Measurements from ENCODE around the gene NAGK. TPM values are rescaled to one million over a fixed set of nuclear protein-coding genes. Genes with fewer than 3 reads are reported as not detected.
"Not testable (repeated sequence)": the region's sequence is repeated elsewhere in the genome, so short reads cannot be mapped to it uniquely, and the experiment has no call there.

Gene NAGK
- polyA plus RNA-seq, 2 of the 4 experiments (the other 2 are of a cell fraction): 42.2 to 119 TPM

DNA sequence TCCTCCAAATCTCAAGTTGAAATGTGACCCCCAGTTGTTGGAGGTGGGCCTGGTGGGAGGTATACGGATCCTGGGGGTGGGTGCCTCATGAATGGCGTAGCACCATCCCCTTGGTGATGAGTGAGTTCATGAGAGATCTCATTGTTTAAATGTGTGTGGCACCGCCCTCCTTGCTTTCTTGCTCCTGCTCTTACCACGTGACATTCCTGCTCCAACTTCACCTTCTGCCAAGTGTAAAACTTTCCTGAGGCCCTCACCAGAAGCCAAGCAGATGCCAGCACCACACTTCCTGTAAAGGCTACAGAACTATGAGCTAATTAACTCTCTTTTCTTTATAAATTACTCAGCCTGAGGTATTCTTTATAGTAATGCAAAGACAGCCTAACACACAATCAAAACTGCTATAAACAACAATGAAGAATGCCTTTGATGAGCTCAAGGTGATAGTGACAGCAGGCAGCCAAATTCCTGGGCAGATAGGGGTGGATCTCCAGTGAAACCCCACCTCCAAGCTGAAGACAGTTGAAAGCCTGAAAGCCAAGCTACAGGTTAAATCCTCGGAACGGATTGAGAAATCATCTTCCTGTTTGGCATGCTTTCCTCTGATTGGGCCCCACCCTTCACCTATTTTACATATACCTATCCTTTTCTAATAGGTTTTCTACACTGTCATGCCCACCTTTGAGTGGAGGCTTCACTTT is 34.7 kb downstream of the NAGK start:
- no peak for DNase-seq (ENCODE audit: low read depth in 1 of 2, low spot score in 1 of 2)

DNA sequence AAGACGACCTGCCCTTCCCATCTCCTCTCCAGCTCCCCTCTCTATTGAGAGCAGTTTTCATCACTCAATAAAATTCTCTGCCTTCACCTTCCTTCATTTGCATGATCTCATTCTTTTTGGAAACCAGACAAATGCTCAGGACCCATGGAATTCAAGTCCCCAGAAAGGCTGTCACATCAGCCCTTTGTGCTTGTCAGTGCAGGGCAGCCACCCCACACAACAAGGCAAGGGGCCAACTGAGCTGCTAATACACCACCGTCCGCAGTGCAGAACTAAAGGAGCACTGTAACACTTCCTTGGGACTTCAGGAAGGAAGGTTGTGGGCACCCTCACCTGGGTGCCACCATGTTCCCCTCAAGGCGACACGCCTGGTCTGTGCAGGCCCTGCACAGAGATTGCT is 35.4 kb downstream of the NAGK start:
- ChIA-PET CTCF (interaction anchor here (0.8 to 2.5 kb wide), 2 partner anchors 11 to 87 kb away, joined by 3 to 11 read pairs; no protein-coding TSS in a partner anchor), POLR2A (interaction anchor here (0.6 kb wide), 1 partner anchor 36 kb away, joined by 3 read pairs; the partner anchor contains the start of gene NAGK)
- 57% methylated on average over 5 of the region's 5 CpGs for WGBS (ENCODE audit: missing lambda C conversion rate)
- Histone ChIP-seq H3K4me2 (no peak overlapping the region), H3K9me3 (peaks cover 13% of the 10 kb centered on the region; the same call in 2 of the 3 replicates), H3K4me1 (no peaks in the 10 kb centered on the region), H3K4me3 (no peak overlapping the region), H3K27ac (no peak overlapping the region)
- DNase-seq (ENCODE audit: low read depth in 1 of 2, low spot score in 1 of 2) (no peak), ATAC-seq (no peak), FAIRE-seq (no peak)
- TF ChIP-seq, protein P1, sequence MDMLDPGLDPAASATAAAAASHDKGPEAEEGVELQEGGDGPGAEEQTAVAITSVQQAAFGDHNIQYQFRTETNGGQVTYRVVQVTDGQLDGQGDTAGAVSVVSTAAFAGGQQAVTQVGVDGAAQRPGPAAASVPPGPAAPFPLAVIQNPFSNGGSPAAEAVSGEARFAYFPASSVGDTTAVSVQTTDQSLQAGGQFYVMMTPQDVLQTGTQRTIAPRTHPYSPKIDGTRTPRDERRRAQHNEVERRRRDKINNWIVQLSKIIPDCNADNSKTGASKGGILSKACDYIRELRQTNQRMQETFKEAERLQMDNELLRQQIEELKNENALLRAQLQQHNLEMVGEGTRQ (IDR thresholded peaks at IDR 0.05): no peak
- TF ChIP-seq FOSB (CRISPR knock-in tag; IDR thresholded peaks at IDR 0.05) (no peak), NFE2L2 (conservative IDR thresholded peaks at IDR 0.05; ENCODE audit: low read length) (no peak), GATA3 (IDR thresholded peaks at IDR 0.05; ENCODE audit: borderline replicate concordance) (no peak)
- TF ChIP-seq, protein P2, sequence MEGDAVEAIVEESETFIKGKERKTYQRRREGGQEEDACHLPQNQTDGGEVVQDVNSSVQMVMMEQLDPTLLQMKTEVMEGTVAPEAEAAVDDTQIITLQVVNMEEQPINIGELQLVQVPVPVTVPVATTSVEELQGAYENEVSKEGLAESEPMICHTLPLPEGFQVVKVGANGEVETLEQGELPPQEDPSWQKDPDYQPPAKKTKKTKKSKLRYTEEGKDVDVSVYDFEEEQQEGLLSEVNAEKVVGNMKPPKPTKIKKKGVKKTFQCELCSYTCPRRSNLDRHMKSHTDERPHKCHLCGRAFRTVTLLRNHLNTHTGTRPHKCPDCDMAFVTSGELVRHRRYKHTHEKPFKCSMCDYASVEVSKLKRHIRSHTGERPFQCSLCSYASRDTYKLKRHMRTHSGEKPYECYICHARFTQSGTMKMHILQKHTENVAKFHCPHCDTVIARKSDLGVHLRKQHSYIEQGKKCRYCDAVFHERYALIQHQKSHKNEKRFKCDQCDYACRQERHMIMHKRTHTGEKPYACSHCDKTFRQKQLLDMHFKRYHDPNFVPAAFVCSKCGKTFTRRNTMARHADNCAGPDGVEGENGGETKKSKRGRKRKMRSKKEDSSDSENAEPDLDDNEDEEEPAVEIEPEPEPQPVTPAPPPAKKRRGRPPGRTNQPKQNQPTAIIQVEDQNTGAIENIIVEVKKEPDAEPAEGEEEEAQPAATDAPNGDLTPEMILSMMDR (IDR thresholded peaks at IDR 0.05): no peak
- TF ChIP-seq, protein P3, sequence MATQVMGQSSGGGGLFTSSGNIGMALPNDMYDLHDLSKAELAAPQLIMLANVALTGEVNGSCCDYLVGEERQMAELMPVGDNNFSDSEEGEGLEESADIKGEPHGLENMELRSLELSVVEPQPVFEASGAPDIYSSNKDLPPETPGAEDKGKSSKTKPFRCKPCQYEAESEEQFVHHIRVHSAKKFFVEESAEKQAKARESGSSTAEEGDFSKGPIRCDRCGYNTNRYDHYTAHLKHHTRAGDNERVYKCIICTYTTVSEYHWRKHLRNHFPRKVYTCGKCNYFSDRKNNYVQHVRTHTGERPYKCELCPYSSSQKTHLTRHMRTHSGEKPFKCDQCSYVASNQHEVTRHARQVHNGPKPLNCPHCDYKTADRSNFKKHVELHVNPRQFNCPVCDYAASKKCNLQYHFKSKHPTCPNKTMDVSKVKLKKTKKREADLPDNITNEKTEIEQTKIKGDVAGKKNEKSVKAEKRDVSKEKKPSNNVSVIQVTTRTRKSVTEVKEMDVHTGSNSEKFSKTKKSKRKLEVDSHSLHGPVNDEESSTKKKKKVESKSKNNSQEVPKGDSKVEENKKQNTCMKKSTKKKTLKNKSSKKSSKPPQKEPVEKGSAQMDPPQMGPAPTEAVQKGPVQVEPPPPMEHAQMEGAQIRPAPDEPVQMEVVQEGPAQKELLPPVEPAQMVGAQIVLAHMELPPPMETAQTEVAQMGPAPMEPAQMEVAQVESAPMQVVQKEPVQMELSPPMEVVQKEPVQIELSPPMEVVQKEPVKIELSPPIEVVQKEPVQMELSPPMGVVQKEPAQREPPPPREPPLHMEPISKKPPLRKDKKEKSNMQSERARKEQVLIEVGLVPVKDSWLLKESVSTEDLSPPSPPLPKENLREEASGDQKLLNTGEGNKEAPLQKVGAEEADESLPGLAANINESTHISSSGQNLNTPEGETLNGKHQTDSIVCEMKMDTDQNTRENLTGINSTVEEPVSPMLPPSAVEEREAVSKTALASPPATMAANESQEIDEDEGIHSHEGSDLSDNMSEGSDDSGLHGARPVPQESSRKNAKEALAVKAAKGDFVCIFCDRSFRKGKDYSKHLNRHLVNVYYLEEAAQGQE (IDR thresholded peaks at IDR 0.05): no peak

More for the DNA sequence above, 34.7 kb downstream of the NAGK start:
- H3K4me1 ChIP-seq: no peaks in the 10 kb centered on the region
- WGBS (ENCODE audit: missing lambda C conversion rate): 46% methylated on average over 6 of the region's 6 CpGs
- no peak overlapping the region for H3K27ac ChIP-seq
- no peak overlapping the region for H3K4me2 ChIP-seq
- H3K4me3 ChIP-seq: no peak overlapping the region
- TF ChIP-seq RARB (CRISPR knock-in tag; IDR thresholded peaks at IDR 0.05) (no peak), FOXS1 (CRISPR knock-in tag; IDR thresholded peaks at IDR 0.05) (no peak), CBX8 (IDR thresholded peaks at IDR 0.05) (no peak), HDAC2 (IDR thresholded peaks at IDR 0.05) (no peak), KDM1A (IDR thresholded peaks at IDR 0.05; ENCODE audit: low read depth) (no peak), NR3C1 (IDR thresholded peaks at IDR 0.05) (no peak), KDM5A (IDR thresholded peaks at IDR 0.05) (no peak), ZC3H11A (IDR thresholded peaks at IDR 0.05) (no peak), SREBF2 (IDR thresholded peaks at IDR 0.05) (no peak), ESRRA (IDR thresholded peaks at IDR 0.05; ENCODE audit: borderline replicate concordance, low read length) (no peak), TFCP2L1 (CRISPR knock-in tag; IDR thresholded peaks at IDR 0.05) (no peak), CHD4 (IDR thresholded peaks at IDR 0.05; ENCODE audit: borderline replicate concordance) (no peak)
- TF ChIP-seq, protein P3 (IDR thresholded peaks at IDR 0.05): no peak
- TF ChIP-seq, protein P4, sequence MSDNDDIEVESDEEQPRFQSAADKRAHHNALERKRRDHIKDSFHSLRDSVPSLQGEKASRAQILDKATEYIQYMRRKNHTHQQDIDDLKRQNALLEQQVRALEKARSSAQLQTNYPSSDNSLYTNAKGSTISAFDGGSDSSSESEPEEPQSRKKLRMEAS (IDR thresholded peaks at IDR 0.05): no peak
- TF ChIP-seq, protein P5, sequence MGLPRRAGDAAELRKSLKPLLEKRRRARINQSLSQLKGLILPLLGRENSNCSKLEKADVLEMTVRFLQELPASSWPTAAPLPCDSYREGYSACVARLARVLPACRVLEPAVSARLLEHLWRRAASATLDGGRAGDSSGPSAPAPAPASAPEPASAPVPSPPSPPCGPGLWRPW (IDR thresholded peaks at IDR 0.05): no peak
- ChIA-PET POLR2A (no interaction called here), CTCF (interaction anchor here (0.8 to 2.5 kb wide), 2 partner anchors 11 to 88 kb away, joined by 3 to 11 read pairs; no protein-coding TSS in a partner anchor)
- H3K9me3 ChIP-seq: peaks cover 13% of the 10 kb centered on the region; the same call in 2 of the 3 replicates
- ATAC-seq (no peak), FAIRE-seq (no peak)

DNA sequence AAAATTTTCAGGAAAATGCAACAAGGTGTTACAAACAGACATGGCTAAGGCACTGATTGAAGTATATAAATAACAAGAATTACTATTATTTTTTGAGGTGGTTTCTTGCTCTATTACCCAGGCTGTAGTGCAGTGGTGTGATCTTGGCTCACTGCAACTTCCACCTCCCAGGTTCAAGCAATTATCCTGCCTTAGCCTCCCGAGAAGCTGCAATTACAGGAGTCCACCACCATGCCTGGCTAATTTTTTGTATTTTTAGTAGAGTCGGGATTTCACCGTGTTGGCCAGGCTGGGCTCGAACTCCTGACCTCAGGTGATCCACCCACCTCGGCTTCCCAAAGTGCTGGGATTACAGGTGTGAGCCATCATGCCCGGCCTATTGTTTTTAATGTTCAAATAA is 38.0 kb downstream of the NAGK start:
- peaks cover 13% of the 10 kb centered on the region; the same call in 2 of the 3 replicates for H3K9me3 ChIP-seq
- not testable (repeated sequence) for ATAC-seq; FAIRE-seq; DNase-seq (ENCODE audit: low read depth in 1 of 2, low spot score in 1 of 2); H3K27ac ChIP-seq; H3K4me1 ChIP-seq; H3K4me3 ChIP-seq; H3K4me2 ChIP-seq
- ChIA-PET POLR2A (interaction anchor here (0.5 kb wide), 1 partner anchor 40 kb away, joined by 4 read pairs; no protein-coding TSS in a partner anchor), CTCF (interaction anchor here (0.6 to 0.7 kb wide), 3 partner anchors 10 to 407 kb away, joined by 3 read pairs; no protein-coding TSS in a partner anchor)
- WGBS (ENCODE audit: missing lambda C conversion rate): 76% methylated on average over 6 of the region's 6 CpGs

Data from A549 (cell line).